Testis (tissue), 2 donors: Measurements from ENCODE around the gene UGT1A4.

ENCODE experiments used
- POLR2A ChIP-seq: fragments of 450-650 bp; IDR thresholded peaks from one replicate; pipeline ENCODE4 v1.6.1; 2017; ENCODE audit warnings: antibody characterized with exemption, mild to moderate bottlenecking, moderate library complexity
- TF ChIP-seq, protein P1 (sequence below), 3 experiments: fragments of 450-650 bp in 2 of 3; fragments of 200-600 bp in 1 of 3; sonication (generic) in 1 of 3; IDR thresholded peaks; one replicate each; pipeline ENCODE4 v1.5.1; 2016 to 2019; ENCODE audit warnings: antibody characterized with exemption in 3 of 3, mild to moderate bottlenecking in 2 of 3, moderate library complexity in 1 of 3

DNA sequence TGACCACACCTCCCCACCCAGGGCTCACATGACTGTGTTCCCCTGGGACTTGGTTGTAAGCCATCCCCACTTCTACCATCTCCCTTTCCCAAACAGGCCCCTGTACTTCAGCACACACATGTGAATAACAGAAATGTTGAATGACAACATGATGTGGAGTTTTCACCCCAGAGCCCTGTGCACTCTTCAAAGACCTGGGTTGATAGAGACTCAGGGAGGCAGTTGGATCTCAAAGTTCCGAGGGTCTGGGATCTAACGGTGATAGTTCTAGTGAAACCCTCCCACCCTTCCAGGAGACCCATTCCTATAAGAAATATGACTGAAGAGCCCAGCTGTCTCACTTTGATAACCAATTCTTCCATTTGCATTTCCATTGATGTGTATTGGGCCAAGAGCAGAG is 59.5 kb downstream of the UGT1A4 start, which contains the start of gene MROH2A:
- TF ChIP-seq, protein P1, sequence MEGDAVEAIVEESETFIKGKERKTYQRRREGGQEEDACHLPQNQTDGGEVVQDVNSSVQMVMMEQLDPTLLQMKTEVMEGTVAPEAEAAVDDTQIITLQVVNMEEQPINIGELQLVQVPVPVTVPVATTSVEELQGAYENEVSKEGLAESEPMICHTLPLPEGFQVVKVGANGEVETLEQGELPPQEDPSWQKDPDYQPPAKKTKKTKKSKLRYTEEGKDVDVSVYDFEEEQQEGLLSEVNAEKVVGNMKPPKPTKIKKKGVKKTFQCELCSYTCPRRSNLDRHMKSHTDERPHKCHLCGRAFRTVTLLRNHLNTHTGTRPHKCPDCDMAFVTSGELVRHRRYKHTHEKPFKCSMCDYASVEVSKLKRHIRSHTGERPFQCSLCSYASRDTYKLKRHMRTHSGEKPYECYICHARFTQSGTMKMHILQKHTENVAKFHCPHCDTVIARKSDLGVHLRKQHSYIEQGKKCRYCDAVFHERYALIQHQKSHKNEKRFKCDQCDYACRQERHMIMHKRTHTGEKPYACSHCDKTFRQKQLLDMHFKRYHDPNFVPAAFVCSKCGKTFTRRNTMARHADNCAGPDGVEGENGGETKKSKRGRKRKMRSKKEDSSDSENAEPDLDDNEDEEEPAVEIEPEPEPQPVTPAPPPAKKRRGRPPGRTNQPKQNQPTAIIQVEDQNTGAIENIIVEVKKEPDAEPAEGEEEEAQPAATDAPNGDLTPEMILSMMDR (IDR thresholded peaks at IDR 0.05), result no peak
- TF ChIP-seq POLR2A, result no peak
